ENCODE measurements around the gene HAO1. TPM values are rescaled to one million over a fixed set of nuclear protein-coding genes. Genes with fewer than 3 reads are reported as not detected.

Gene HAO1
- total RNA-seq, 1 experiment from 2014 or later: not detected

GRCh38 chr20:7939663-7940062 is 595 bp downstream of the HAO1 start:
- H3K9me3 ChIP-seq (ENCODE audit: low read depth, low read length, poor library complexity, severe bottlenecking): no peaks in the 10 kb centered on the region
- intact Hi-C loops (cut with micrococcal nuclease; ENCODE audit: unreplicated experiment): no loop called here
- H3K4me3 ChIP-seq (ENCODE audit: low read depth, low read length, poor library complexity, severe bottlenecking): no peak overlapping the region
- TF ChIP-seq CTCF (conservative IDR thresholded peaks at IDR 0.05; ENCODE audit: low read depth, low read length): no peak
- TF ChIP-seq EZH2 (IDR thresholded peaks at IDR 0.05; ENCODE audit: borderline replicate concordance, low read depth, low read length, poor library complexity, severe bottlenecking): no peak
- H3K27ac ChIP-seq (ENCODE audit: low read depth, low read length, poor library complexity, severe bottlenecking): no peak overlapping the region
- POLR2A ChIA-PET (ENCODE audit: low non-redundant PET): no interaction called here
- CTCF ChIA-PET: no interaction called here
- no peaks in the 10 kb centered on the region for H3K36me3 ChIP-seq (ENCODE audit: insufficient read depth, low read length, poor library complexity, severe bottlenecking)
- peaks cover 21% of the 10 kb centered on the region for H3K27me3 ChIP-seq (replicated peaks; ENCODE audit: insufficient read depth, low read depth, low read length, poor library complexity)
- no TSS peak for BruUV-seq (replicated peaks)
- no peaks in the 10 kb centered on the region for H3K4me1 ChIP-seq (ENCODE audit: insufficient read depth, low read length, poor library complexity, severe bottlenecking)
- no peak for DNase-seq (ENCODE audit: low spot score)

- Histone ChIP-seq H3K4me1 (ENCODE audit: insufficient read depth, low read length, poor library complexity, severe bottlenecking) (no peaks in the 10 kb centered on the region), H3K27ac (ENCODE audit: low read depth, low read length, poor library complexity, severe bottlenecking) (no peak overlapping the region), H3K4me3 (ENCODE audit: low read depth, low read length, poor library complexity, severe bottlenecking) (no peak overlapping the region), H3K36me3 (ENCODE audit: insufficient read depth, low read length, poor library complexity, severe bottlenecking) (no peaks in the 10 kb centered on the region), H3K27me3 (replicated peaks; ENCODE audit: insufficient read depth, low read depth, low read length, poor library complexity) (peaks cover 24% of the 10 kb centered on the region), H3K9me3 (ENCODE audit: low read depth, low read length, poor library complexity, severe bottlenecking) (no peaks in the 10 kb centered on the region)
- ChIA-PET CTCF (interaction anchor here (0.7 kb wide), 1 partner anchor 66 kb away, joined by 4 read pairs; no protein-coding TSS in a partner anchor), POLR2A (ENCODE audit: low non-redundant PET) (no interaction called here)
- no peak for DNase-seq (ENCODE audit: low spot score)
- intact Hi-C loops (cut with micrococcal nuclease; ENCODE audit: unreplicated experiment): no loop called here
- BruUV-seq (replicated peaks): no TSS peak
- TF ChIP-seq EZH2 (IDR thresholded peaks at IDR 0.05; ENCODE audit: borderline replicate concordance, low read depth, low read length, poor library complexity, severe bottlenecking) (no peak), CTCF (conservative IDR thresholded peaks at IDR 0.05; ENCODE audit: low read depth, low read length) (no peak)
Measured at GRCh38 chr20:7938058-7938457, 2.2 kb downstream of the HAO1 start.

- no peaks in the 10 kb centered on the region for H3K9me3 ChIP-seq (ENCODE audit: low read depth, low read length, poor library complexity, severe bottlenecking)
- H3K27me3 ChIP-seq (replicated peaks; ENCODE audit: insufficient read depth, low read depth, low read length, poor library complexity): peaks cover 24% of the 10 kb centered on the region
- CTCF ChIA-PET: interaction anchor here (2.3 kb wide), 1 partner anchor 785 kb away, joined by 65 read pairs; no protein-coding TSS in a partner anchor
- no TSS peak for BruUV-seq (replicated peaks)
- H3K4me3 ChIP-seq (ENCODE audit: low read depth, low read length, poor library complexity, severe bottlenecking): no peak overlapping the region
- no peaks in the 10 kb centered on the region for H3K36me3 ChIP-seq (ENCODE audit: insufficient read depth, low read length, poor library complexity, severe bottlenecking)
- no peak for DNase-seq (ENCODE audit: low spot score)
- no peaks in the 10 kb centered on the region for H3K4me1 ChIP-seq (ENCODE audit: insufficient read depth, low read length, poor library complexity, severe bottlenecking)
- POLR2A ChIA-PET (ENCODE audit: low non-redundant PET): no interaction called here
- TF ChIP-seq EZH2 (IDR thresholded peaks at IDR 0.05; ENCODE audit: borderline replicate concordance, low read depth, low read length, poor library complexity, severe bottlenecking): no peak
- no peak for TF ChIP-seq CTCF (conservative IDR thresholded peaks at IDR 0.05; ENCODE audit: low read depth, low read length)
- intact Hi-C loops (cut with micrococcal nuclease; ENCODE audit: unreplicated experiment): no loop called here
- H3K27ac ChIP-seq (ENCODE audit: low read depth, low read length, poor library complexity, severe bottlenecking): no peak overlapping the region
Measured at GRCh38 chr20:7937328-7937727, 2.9 kb downstream of the HAO1 start.
